Osteoblast (primary cell): ENCODE measurements around the gene CR1. TPM values are rescaled to one million over a fixed set of nuclear protein-coding genes. Genes with fewer than 3 reads are reported as not detected.
"Not testable (repeated sequence)": the region's sequence is repeated elsewhere in the genome, so short reads cannot be mapped to it uniquely, and the experiment has no call there.

Source experiments
- DNase-seq: peaks from one replicate; pipeline ENCODE4 v3.0.0; 2011; ENCODE audit warnings: low spot score, mixed read lengths; ENCODE audit not compliant: insufficient read length; ENCODE audit errors: missing footprints
- H2AFZ ChIP-seq: 2 replicates; pipeline ENCODE4 v1.6.0; 2011; ENCODE audit warnings: mild to moderate bottlenecking, low read length
- H3K27ac ChIP-seq: 2 replicates; pipeline ENCODE4 v1.5.1; 2011; ENCODE audit warnings: mild to moderate bottlenecking, low read depth, low read length, moderate library complexity
- H3K27me3 ChIP-seq: 2 replicates; pipeline ENCODE4 v1.6.0; 2012; ENCODE audit warnings: mild to moderate bottlenecking, control low read depth, inconsistent platforms, low read length, moderate library complexity; ENCODE audit not compliant: insufficient read depth
- H3K36me3 ChIP-seq: 2 replicates; pipeline ENCODE4 v1.5.1; 2011; ENCODE audit warnings: mild to moderate bottlenecking, low read length, control low read depth, moderate library complexity; ENCODE audit not compliant: insufficient read depth
- H3K4me1 ChIP-seq: 2 replicates; pipeline ENCODE4 v1.5.1; 2011; ENCODE audit warnings: mild to moderate bottlenecking, low read length, control low read depth, moderate library complexity; ENCODE audit not compliant: insufficient read depth
- H3K4me2 ChIP-seq: 2 replicates; pipeline ENCODE4 v1.6.0; 2011; ENCODE audit warnings: mild to moderate bottlenecking, low read length; ENCODE audit not compliant: insufficient read depth
- H3K4me3 ChIP-seq: fragments of 200-600 bp; sonication (generic); 3 replicates; pipeline ENCODE4 v1.5.1; 2012; ENCODE audit warnings: mild to moderate bottlenecking, low read length, inconsistent platforms; ENCODE audit not compliant: insufficient read depth
- H3K79me2 ChIP-seq: 2 replicates; pipeline ENCODE4 v1.6.0; 2012; ENCODE audit warnings: mild to moderate bottlenecking, low read length, control low read depth, inconsistent platforms; ENCODE audit not compliant: insufficient read depth
- H3K9me3 ChIP-seq: 2 replicates; pipeline ENCODE4 v1.5.1; 2011; ENCODE audit warnings: low read depth, low read length, control low read depth
- H4K20me1 ChIP-seq: 2 replicates; pipeline ENCODE4 v1.6.0; 2012; ENCODE audit warnings: mild to moderate bottlenecking, low read length, control low read depth; ENCODE audit not compliant: insufficient read depth
- total RNA-seq: library from RNA; depleted of rRNA; stranded (reverse); fragments of >200 nt; gene quantifications from 2 replicates; pipeline ENCODE4 v1.2.3, GENCODE V29; 2012
- TF ChIP-seq, protein P1 (sequence below): IDR thresholded peaks from 2 replicates; pipeline ENCODE4 v1.5.1; 2011; ENCODE audit warnings: mild to moderate bottlenecking, low read depth, low read length, moderate library complexity; ENCODE audit errors: extremely low read depth

The CR1 gene
- total RNA-seq, 1 donor, result under 0.01 TPM

- Histone ChIP-seq H4K20me1 (no peaks in the 10 kb centered on the region), H3K4me2 (no peak overlapping the region), H3K4me1 (no peaks in the 10 kb centered on the region), H3K27ac (no peak overlapping the region), H3K4me3 (no peak overlapping the region), H3K27me3 (no peaks in the 10 kb centered on the region), H3K36me3 (no peaks in the 10 kb centered on the region), H3K79me2 (no peaks in the 10 kb centered on the region), H3K9me3 (no peaks in the 10 kb centered on the region), H2AFZ (no peak overlapping the region)
- DNase-seq, result no peak
- TF ChIP-seq, protein P1, sequence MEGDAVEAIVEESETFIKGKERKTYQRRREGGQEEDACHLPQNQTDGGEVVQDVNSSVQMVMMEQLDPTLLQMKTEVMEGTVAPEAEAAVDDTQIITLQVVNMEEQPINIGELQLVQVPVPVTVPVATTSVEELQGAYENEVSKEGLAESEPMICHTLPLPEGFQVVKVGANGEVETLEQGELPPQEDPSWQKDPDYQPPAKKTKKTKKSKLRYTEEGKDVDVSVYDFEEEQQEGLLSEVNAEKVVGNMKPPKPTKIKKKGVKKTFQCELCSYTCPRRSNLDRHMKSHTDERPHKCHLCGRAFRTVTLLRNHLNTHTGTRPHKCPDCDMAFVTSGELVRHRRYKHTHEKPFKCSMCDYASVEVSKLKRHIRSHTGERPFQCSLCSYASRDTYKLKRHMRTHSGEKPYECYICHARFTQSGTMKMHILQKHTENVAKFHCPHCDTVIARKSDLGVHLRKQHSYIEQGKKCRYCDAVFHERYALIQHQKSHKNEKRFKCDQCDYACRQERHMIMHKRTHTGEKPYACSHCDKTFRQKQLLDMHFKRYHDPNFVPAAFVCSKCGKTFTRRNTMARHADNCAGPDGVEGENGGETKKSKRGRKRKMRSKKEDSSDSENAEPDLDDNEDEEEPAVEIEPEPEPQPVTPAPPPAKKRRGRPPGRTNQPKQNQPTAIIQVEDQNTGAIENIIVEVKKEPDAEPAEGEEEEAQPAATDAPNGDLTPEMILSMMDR, result no peak
Measured at GRCh38 chr1:207518608-207519236, 22.8 kb downstream of the CR1 start.

- Histone ChIP-seq H4K20me1 (no peaks in the 10 kb centered on the region), H3K27me3 (no peaks in the 10 kb centered on the region), H3K4me1 (no peaks in the 10 kb centered on the region), H3K4me3 (no peak overlapping the region), H3K27ac (no peak overlapping the region), H3K36me3 (no peaks in the 10 kb centered on the region), H3K79me2 (no peaks in the 10 kb centered on the region), H3K4me2 (no peak overlapping the region), H3K9me3 (no peaks in the 10 kb centered on the region), H2AFZ (no peak overlapping the region)
- no peak for DNase-seq
- TF ChIP-seq, protein P1, result no peak
Measured at GRCh38 chr1:207519505-207520399, 23.8 kb downstream of the CR1 start.

DNA sequence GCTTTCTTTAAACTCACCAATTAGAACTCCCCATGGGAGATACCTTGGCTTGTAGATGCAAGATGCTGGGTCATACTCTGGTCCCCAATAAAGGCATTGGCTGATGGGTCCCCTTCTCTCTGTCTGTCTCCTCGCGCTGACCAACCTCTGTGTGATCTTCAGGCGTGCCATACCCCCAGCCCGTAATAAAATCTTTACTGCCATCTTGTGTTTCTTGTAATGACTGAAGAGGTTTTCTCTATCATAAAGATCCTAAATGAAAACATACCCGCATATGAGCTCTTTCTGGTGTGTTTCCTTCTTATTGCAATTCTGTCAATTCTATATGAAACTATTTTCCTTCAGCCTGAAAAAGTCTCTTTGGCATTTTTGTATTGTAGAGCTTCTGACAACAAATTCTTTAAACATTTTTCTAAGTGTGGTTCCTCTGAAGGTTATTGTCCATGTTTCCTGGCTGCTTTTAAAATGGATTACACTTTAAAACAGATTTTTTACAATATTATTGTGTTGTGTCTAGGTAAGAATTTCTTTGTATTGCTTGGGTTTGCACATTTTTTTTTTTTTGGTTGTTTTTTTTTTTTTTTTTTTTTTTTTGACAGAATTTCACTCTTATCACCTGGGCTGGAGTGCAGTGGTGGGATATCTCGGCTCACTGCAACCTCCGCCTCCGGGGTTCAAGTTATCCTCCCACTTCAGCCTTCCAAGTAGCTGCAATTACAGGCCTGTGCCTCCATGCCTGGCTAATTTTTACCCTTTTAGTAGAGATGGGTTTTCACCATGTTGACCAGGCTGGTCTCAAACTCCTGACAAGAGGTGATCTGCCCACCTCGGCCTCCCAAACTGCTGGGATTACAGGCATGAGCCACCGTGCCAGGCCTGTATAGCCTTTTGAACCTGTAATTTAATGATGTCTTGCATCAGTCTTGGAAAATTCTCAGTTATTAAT lies 24.7 kb downstream of the CR1 start:
- H3K79me2 ChIP-seq, H3K4me1 ChIP-seq, H3K4me3 ChIP-seq, H3K27me3 ChIP-seq, H3K9me3 ChIP-seq, H3K27ac ChIP-seq, H3K4me2 ChIP-seq, H2AFZ ChIP-seq, H3K36me3 ChIP-seq, H4K20me1 ChIP-seq, DNase-seq: not testable (repeated sequence)

GRCh38 chr1:207525239-207525638 lies 29.3 kb downstream of the CR1 start:
- H3K27ac ChIP-seq, H2AFZ ChIP-seq, H3K4me3 ChIP-seq, H3K36me3 ChIP-seq, H3K4me2 ChIP-seq, H4K20me1 ChIP-seq, H3K4me1 ChIP-seq, H3K27me3 ChIP-seq, H3K9me3 ChIP-seq, DNase-seq, H3K79me2 ChIP-seq: not testable (repeated sequence)

DNA sequence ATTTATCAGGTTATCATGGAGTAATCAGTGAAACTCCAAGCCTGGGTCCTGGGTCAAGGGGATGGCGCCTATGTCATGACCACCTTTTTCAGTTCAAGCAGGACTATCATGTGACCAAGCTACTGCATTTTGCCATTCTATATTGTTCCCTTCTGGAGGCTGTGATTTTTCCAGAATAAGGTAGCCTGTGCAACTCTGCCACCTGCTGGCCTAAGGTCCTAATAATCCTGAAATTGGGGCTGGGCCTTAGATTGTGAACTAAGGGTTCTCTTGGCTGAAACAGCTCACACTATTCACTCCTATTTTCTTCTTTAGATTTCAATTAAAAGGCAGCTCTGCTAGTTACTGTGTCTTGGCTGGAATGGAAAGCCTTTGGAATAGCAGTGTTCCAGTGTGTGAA lies 32.4 kb downstream of the CR1 start:
- H3K9me3 ChIP-seq, H4K20me1 ChIP-seq, H3K4me2 ChIP-seq, H2AFZ ChIP-seq, H3K79me2 ChIP-seq, H3K36me3 ChIP-seq, DNase-seq, H3K27me3 ChIP-seq, H3K27ac ChIP-seq, H3K4me1 ChIP-seq, H3K4me3 ChIP-seq: not testable (repeated sequence)

GRCh38 chr1:207536263-207536662 lies 40.3 kb downstream of the CR1 start:
- not testable (repeated sequence) for H3K36me3 ChIP-seq, H3K79me2 ChIP-seq, H3K9me3 ChIP-seq, H3K4me3 ChIP-seq, H2AFZ ChIP-seq, H3K4me1 ChIP-seq, H3K27ac ChIP-seq, DNase-seq, H3K27me3 ChIP-seq, H4K20me1 ChIP-seq, H3K4me2 ChIP-seq
